Thyroid gland (tissue), 4 donors: ENCODE measurements around the gene SMAD3.

Source experiments
- CTCF ChIP-seq, 6 experiments: fragments of 200-600 bp in 3 of 6; fragments of 450-650 bp in 3 of 6; sonication (generic) in 3 of 6; IDR thresholded peaks; one replicate each; pipeline ENCODE4 v1.5.1; 2016 to 2019; ENCODE audit warnings: antibody characterized with exemption in 6 of 6, mild to moderate bottlenecking in 2 of 6, inconsistent platforms in 1 of 6, moderate library complexity in 1 of 6
- POLR2A ChIP-seq, 2 donors: fragments of 450-650 bp; IDR thresholded peaks; one replicate each; pipeline ENCODE4 v1.6.1; 2017; ENCODE audit warnings: antibody characterized with exemption in 2 of 2, mild to moderate bottlenecking in 2 of 2, moderate library complexity in 1 of 2

GRCh38 chr15:67183443-67184169 is 118.2 kb downstream of the SMAD3 start:
- no peak for TF ChIP-seq CTCF (IDR thresholded peaks at IDR 0.05)
- TF ChIP-seq POLR2A (IDR thresholded peaks at IDR 0.05), result no peak
